Stimulated activated CD8-positive, alpha-beta memory T cell treated with anti-CD3 and anti-CD28 coated beads, Interleukin-4, amount 100 ng/mL, for 4 hours (primary cell): ENCODE results near the gene C7orf25.

Source experiments
- DNase-seq, 2 donors: peaks; one replicate each; pipeline ENCODE4 v3.0.0-alpha.2; 2020; ENCODE audit warnings: low read depth in 2 of 2, low spot score in 1 of 2

Gene C7orf25

DNA sequence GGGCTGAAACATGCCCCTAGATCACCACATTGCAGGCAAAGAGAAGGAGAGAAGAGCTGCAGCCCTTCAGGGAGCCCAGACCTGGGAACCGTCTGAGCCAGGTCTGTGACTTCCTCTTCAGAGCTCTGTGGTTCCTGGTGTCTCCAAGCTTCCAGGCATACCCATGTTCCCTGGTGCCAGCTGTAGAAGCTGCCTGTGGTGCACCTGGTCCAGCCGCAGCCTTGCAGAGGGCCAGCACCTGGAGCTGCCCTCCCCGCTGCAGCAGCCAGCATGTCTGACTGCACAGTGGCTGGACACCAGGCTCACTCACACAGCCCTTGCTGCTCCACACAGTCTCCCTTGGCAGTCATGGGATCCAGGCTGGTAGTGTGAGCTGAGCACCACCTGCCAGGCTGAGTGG, 33.6 kb downstream of the C7orf25 start:
- DNase-seq = no peak

- DNase-seq = no peak
Observed at GRCh38 chr7:42877862-42878261, 34.0 kb downstream of the C7orf25 start.

GRCh38 chr7:42876182-42877068, 35.4 kb downstream of the C7orf25 start:
- DNase-seq = peak in 1 of 2 donors; percentile 8

GRCh38 chr7:42869131-42870020, 42.5 kb downstream of the C7orf25 start:
- DNase-seq = no peak

- no peak for DNase-seq
Observed at GRCh38 chr7:42868480-42868879, 43.4 kb downstream of the C7orf25 start.
